Bronchial epithelial cell (primary cell): ENCODE measurements around the gene SIGLEC1. TPM values are rescaled to one million over a fixed set of nuclear protein-coding genes. Genes with fewer than 3 reads are reported as not detected.

Experiments used
- DNase-seq: peaks from one replicate; pipeline ENCODE4 v3.0.0-alpha.2; 2010; ENCODE audit warnings: low read depth
- FAIRE-seq: peaks from 2 replicates; lab custom pipeline; 2011; peaks lifted over from hg19 to GRCh38; lab: Jason Lieb, UNC
- H3K27me3 ChIP-seq: 2 replicates; pipeline ENCODE4 v1.5.1; 2011; ENCODE audit warnings: low read length; ENCODE audit not compliant: control insufficient read depth, insufficient read depth
- H3K36me3 ChIP-seq: 2 replicates; pipeline ENCODE4 v1.5.1; 2011; ENCODE audit warnings: low read length; ENCODE audit not compliant: control insufficient read depth, insufficient read depth
- H3K4me3 ChIP-seq: 2 replicates; pipeline ENCODE4 v1.5.1; 2011; ENCODE audit warnings: mild to moderate bottlenecking, low read depth, low read length, control low read depth
- CTCF ChIP-seq: IDR thresholded peaks from 2 replicates; pipeline ENCODE4 v1.5.1; 2011; ENCODE audit warnings: mild to moderate bottlenecking, moderate library complexity, low read length, control low read depth, inconsistent platforms; ENCODE audit not compliant: insufficient read depth, severe bottlenecking
- total RNA-seq: library from RNA; depleted of rRNA; stranded (reverse); fragments of >200 nt; gene quantifications from 2 replicates; pipeline ENCODE4 v1.2.1, GENCODE V29; 2014

SIGLEC1 gene
- total RNA-seq, 1 donor from 2014 or later, result not detected

GRCh38 chr20:3743251-3743650, 30.9 kb upstream of the SIGLEC1 start:
- TF ChIP-seq CTCF, result no peak
- no peak for FAIRE-seq
- no peak for DNase-seq
- Histone ChIP-seq H3K36me3 (no peaks in the 10 kb centered on the region), H3K4me3 (no peak overlapping the region), H3K27me3 (peaks cover 2% of the 10 kb centered on the region)

GRCh38 chr20:3741836-3742458, 29.5 kb upstream of the SIGLEC1 start:
- DNase-seq, result no peak
- H3K4me3 ChIP-seq, result no peak overlapping the region
- no peak for TF ChIP-seq CTCF
- no peaks in the 10 kb centered on the region for H3K36me3 ChIP-seq
- H3K27me3 ChIP-seq, result peaks cover 2% of the 10 kb centered on the region
- FAIRE-seq, result no peak

- TF ChIP-seq CTCF, result no peak
- DNase-seq, result no peak
Measured at GRCh38 chr20:3740615-3741301, 28.4 kb upstream of the SIGLEC1 start.

GRCh38 chr20:3739926-3740451, 27.6 kb upstream of the SIGLEC1 start:
- TF ChIP-seq CTCF, result no peak
- FAIRE-seq, result no peak
- H3K4me3 ChIP-seq, result no peak overlapping the region

More at GRCh38 chr20:3740615-3741301, 28.4 kb upstream of the SIGLEC1 start:
- peaks cover 2% of the 10 kb centered on the region for H3K27me3 ChIP-seq
- H3K36me3 ChIP-seq, result no peaks in the 10 kb centered on the region
- H3K4me3 ChIP-seq, result no peak overlapping the region
- no peak for FAIRE-seq

GRCh38 chr20:3739054-3739925, 26.9 kb upstream of the SIGLEC1 start:
- Histone ChIP-seq H3K36me3 (no peaks in the 10 kb centered on the region), H3K4me3 (no peak overlapping the region), H3K27me3 (peaks cover 2% of the 10 kb centered on the region)
- no peak for TF ChIP-seq CTCF
- FAIRE-seq, result no peak
- no peak for DNase-seq

More at GRCh38 chr20:3739926-3740451, 27.6 kb upstream of the SIGLEC1 start:
- DNase-seq, result no peak
- H3K27me3 ChIP-seq, result peaks cover 2% of the 10 kb centered on the region
- no peaks in the 10 kb centered on the region for H3K36me3 ChIP-seq
